DMS153 treated with DMSO at 0.1 percent for 48 hours (cell line): ENCODE results near the gene ARL5C.
"Not testable (repeated sequence)": the region's sequence is repeated elsewhere in the genome, so short reads cannot be mapped to it uniquely, and the experiment has no call there.

Source experiments
- DNase-seq: peaks from one replicate; lab custom pipeline; 2025; ENCODE audit not compliant: unreplicated experiment; lab: John Stamatoyannopoulos, UW

ARL5C gene

GRCh38 chr17:39168503-39168902 is 2.5 kb upstream of the ARL5C start:
- DNase-seq = not testable (repeated sequence)

GRCh38 chr17:39167476-39167875 is 1.5 kb upstream of the ARL5C start:
- no peak for DNase-seq

GRCh38 chr17:39166437-39167335 is 725 bp upstream of the ARL5C start:
- no peak for DNase-seq

GRCh38 chr17:39165178-39165840 is 652 bp downstream of the ARL5C start:
- no peak for DNase-seq

DNA sequence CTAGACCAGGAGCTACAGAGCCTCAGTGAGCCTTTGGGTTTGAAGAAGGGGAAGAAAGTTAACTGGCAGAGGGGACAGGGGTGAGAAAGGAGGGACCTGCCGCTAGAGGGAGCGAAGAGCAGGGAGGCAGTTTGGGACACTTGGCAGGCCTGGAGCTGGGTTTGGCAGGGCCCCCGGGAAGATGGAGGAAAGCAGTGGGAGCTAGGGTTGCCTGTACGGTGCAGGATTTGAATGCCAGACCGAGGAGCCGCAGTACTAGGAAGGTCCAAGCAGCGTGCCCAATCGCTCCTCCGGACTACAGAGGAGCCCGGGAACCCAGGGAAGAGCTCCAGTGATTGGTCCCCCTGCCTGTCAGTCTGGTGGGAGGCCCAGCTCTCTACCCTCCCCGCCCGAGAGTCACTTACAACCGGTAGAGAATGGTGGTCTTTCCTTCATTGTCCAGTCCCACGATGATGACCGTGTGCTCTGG is 1.3 kb downstream of the ARL5C start:
- DNase-seq = peak; percentile 14

GRCh38 chr17:39161962-39162361 is 4.0 kb downstream of the ARL5C start:
- no peak for DNase-seq

GRCh38 chr17:39158623-39159022 is 7.3 kb downstream of the ARL5C start:
- no peak for DNase-seq

GRCh38 chr17:39156491-39156890 is 9.5 kb downstream of the ARL5C start:
- DNase-seq = no peak

DNA sequence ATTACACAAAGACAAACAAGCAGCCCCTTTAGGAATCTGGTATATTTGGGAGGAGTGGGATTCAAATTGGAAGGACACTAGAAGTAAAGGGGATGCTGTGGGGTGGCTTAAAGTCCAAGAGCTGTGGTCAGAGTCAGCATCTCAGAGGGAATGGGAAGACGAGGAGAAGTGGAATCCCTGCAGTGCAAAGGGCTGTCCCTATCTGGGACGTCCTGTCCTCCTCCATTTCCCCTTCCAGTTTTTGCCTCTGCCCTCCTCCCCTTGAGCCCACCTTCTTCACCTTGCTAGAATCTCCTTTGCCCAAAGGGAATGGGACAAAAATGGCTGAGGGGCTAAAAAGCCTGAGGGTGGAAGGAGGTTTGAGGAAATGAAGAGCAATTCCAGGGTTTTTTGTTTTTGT is 10.3 kb downstream of the ARL5C start:
- no peak for DNase-seq

DNA sequence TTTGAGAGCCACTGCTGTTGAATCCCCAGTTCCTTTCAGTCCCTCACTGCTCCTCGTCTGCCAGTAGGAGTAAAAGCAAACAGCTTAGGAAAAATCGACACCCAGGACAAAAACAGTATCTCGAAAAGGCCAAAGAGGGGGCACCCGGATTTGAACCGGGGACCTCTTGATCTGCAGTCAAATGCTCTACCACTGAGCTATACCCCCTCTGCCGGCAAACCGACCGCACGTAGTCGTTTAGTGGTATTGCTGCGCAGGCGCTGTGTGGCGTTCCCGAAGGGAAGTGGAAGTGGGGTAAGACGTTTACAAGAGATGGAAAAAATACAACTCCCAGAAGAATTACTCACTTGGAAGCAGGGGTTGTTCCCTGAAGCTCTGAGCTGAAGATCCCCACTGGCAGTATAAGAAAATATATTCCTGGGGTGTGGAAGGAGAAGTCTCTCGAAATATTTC is 12.3 kb downstream of the ARL5C start:
- DNase-seq = peak; percentile 75

DNA sequence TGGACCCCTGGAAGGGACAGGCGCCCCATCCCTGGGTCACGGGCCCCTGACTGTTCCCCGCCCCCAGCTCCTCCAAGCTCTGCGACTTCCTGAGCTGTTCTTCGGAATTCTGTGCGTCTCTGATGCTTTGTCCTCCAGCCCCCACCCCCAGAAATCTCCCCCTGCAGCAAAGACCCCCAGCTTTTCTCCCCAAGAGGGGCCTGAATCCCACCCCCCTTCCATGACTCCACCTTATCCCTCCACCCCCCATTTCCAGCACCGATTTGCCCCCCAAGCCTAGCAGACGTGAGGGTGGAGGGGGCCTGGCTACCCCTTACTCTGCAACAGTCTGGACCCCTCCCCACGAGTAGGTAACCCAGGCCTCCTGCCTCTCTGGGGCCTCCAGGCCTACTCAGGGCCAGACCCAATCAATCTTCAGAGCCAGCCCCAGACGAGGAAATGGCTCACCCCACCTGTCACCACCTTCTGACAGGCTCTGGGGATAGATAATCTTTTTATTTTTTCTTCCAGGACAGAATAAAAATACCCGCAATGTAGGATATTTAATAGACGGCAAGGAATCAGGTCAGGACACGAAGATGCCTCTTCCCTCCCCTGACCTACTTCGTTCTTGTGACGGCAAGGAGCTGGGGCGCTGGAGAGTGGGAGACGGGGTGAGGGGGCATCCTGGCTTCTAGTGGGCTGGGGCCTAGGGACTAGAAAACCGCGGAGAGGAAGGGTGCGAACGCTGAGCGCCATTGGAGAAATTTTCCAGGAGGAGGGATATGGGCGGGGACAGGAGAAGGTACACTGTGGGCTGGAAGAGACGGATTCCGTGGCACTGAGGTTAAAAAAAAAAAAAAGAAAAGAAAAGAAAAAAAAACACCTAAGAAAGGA is 13.8 kb downstream of the ARL5C start:
- no peak for DNase-seq

GRCh38 chr17:39151150-39151942 is 14.6 kb downstream of the ARL5C start, which contains the start of gene PLXDC1:
PLXDC1 (minus strand) TSS chr17:39151637; CDS start chr17:39151437, 200 bp downstream.
- DNase-seq = no peak

DNA sequence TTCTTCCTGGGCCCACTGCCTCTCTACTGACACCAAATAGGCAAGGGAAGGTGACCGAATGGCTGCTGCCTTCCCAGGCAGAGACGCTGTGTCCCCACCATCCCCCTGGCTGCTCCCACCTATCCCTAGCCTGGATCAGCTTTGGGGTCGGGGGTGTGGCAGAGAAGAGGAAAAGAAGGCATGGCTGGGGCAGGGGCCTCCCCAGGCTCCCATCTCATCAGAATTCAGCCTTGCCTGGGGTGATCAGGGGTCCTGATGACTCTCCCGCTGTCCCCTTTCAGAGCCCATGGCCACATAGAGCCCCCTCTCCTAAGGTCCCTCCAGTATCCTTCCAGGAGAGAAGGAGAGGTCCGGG is 15.2 kb downstream of the ARL5C start:
- DNase-seq = no peak

GRCh38 chr17:39150104-39150634 is 15.8 kb downstream of the ARL5C start:
- no peak for DNase-seq

GRCh38 chr17:39147221-39148185 is 18.5 kb downstream of the ARL5C start:
- DNase-seq = no peak

GRCh38 chr17:39146273-39146672 is 19.7 kb downstream of the ARL5C start:
- DNase-seq = no peak

DNA sequence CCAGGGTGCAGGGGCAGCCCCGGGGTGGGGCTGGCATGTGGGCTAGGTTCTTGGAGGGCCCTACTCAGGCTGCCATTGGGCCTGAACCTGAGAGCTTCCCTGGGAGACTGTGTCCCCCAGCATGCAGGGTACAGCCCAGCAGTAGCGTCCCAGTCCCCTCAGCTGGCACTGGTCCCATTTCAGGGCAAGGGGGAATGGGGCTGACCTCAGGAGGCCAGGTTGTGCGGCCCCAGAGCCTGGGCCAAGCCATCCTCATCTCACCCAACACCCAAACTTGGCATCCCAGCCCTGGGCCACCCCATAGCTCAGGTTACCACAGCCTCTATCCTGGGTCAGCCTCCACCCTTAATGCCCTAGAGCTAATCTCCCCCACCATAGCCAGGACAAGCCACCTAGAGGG is 20.8 kb downstream of the ARL5C start:
- DNase-seq = no peak

DNA sequence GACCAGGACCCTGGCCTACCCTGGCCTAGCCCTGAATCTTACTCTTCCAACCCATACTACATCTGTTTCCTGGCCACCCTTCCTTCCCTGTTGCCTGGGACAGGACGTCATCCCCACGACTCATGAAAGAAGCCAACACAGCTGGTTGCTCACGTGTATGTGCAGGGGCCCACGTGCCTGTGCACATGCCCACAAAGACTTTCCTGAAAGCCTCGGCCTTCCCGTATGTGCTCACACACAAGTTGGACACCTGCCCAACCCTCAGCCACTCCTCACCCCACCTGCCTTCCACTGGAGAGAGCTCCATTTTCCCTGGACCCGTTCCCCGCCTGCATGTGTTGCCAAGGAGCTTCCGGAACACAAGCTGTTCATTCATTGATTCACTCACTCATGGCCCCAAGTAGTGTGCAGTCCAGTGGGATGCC is 21.5 kb downstream of the ARL5C start:
- peak; percentile 90 for DNase-seq

DNA sequence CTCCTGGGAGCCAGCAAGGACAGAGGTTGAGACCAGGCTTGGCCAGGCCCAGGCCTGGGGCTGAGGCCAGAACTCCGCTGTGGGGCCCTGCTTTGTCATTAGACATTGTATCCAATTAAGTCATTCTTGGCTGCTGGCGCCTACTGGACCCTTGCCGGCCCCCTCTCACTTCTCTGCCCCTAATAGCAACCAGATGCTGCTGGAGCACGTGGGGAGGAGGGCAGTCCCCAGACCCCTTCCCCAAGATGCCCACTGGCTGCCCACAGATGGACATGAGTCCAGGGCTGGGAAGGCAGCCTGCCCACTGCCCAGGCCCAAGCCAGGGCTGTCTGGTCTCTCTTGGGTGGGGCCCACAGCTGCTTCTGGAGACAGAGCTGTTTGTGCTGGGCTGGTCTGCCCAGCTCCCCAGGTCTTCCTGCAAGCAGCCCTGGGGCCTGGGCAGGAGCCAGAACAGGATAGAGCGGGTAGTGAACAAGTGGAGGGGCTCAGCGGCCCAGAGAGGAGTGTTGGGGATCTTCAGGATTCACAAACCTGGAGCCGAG is 22.3 kb downstream of the ARL5C start:
- no peak for DNase-seq
